Fibroblast of lung (primary cell): Measurements from ENCODE around the gene ELP4.

ENCODE experiments used
- CTCF ChIP-seq, 2 donors: IDR thresholded peaks in 1 of 2; conservative IDR thresholded peaks in 1 of 2; 1 replicate in 1 of 2; 2 replicates in 1 of 2; pipeline ENCODE4 v1.5.1; 2011 to 2012; ENCODE audit warnings: low read length in 2 of 2, control low read depth in 1 of 2, inconsistent platforms in 1 of 2, low read depth in 1 of 2, mild to moderate bottlenecking in 1 of 2
- EZH2 ChIP-seq: IDR thresholded peaks from 2 replicates; pipeline ENCODE4 v1.5.1; 2012; ENCODE audit warnings: low read length, control low read depth, mild to moderate bottlenecking; ENCODE audit errors: missing control alignments

DNA sequence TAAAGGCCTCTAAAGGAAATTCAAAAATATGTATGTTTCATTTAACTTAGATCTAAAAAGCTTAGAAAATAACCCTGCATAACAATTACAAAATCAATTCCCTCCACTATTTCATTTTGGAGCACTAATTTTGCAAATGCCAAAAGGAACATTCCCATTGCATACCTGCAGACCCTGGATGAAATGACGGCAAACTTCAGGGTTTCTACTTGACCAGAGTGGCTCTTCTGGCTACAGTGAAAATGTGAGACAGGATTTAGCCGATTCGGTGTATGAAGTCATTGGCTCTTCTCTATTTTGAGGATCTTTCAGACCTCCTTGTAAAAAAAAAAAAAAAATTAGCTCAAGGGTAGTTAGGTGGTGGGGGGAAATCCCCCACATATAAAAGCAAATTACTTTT lies 257.5 kb downstream of the ELP4 start:
- TF ChIP-seq CTCF (conservative IDR thresholded peaks at IDR 0.05 in 1 of 2, IDR thresholded peaks at IDR 0.05 in 1 of 2; ENCODE audit: low read depth in 1 of 2, low read length in 2 of 2) (no peak), EZH2 (no peak)
